GM12878 (cell line): Measurements from ENCODE around the gene GRAMD1A. TPM values are rescaled to one million over a fixed set of nuclear protein-coding genes. Genes with fewer than 3 reads are reported as not detected.

Source experiments
- ATAC-seq: fragments of 200-7000 bp; cut with Tn5 transposase; 3 replicates; pipeline ENCODE4 v1.9.1; 2020; ENCODE audit warnings: mild to moderate bottlenecking, moderate library complexity
- BruUV-seq: library from RNA; stranded (reverse); fragments of 400-500 nt; replicated peaks from 2 replicates; lab custom pipeline; 2021; lab: Mats Ljungman, UMichigan
- CTCF ChIA-PET: fragments of 300-600 bp; sonication (Branson Sonifier 250); formaldehyde crosslinking; extraction: SDS; loops from one replicate; lab custom pipeline; 2021; ENCODE audit warnings: inconsistent platforms; lab: Yijun Ruan, JAX
- POLR2A ChIA-PET: fragments of 350-600 bp; formaldehyde crosslinking; extraction: SDS; loops from one replicate; lab custom pipeline; 2021; ENCODE audit warnings: inconsistent platforms; lab: Charles Lee
- RAD21 ChIA-PET: fragments of 300-600 bp; sonication (Branson Sonifier 250); formaldehyde crosslinking; loops from one replicate; lab custom pipeline; 2023; ENCODE audit warnings: antibody characterized with exemption; ENCODE audit not compliant: unreplicated experiment; lab: Charles Lee
- SMC1A ChIA-PET: fragments of 300-600 bp; sonication (Branson Sonifier 250); formaldehyde crosslinking; loops from one replicate; lab custom pipeline; 2023; ENCODE audit not compliant: unreplicated experiment, uncharacterized antibody; lab: Charles Lee
- DNase-seq: peaks from one replicate; pipeline ENCODE4 v3.0.0-alpha.2; 2011; ENCODE audit warnings: low read depth, low spot score
- FAIRE-seq: peaks from 3 replicates; lab custom pipeline; 2011; peaks lifted over from hg19 to GRCh38; lab: Jason Lieb, UNC
- H2AFZ ChIP-seq: 2 replicates; pipeline ENCODE4 v1.6.0; 2011; ENCODE audit warnings: low read depth, low read length, control low read depth; ENCODE audit not compliant: control insufficient read depth
- H3K27ac ChIP-seq: 2 replicates; pipeline ENCODE4 v1.5.1; 2011; ENCODE audit warnings: control low read depth; ENCODE audit not compliant: control insufficient read depth, insufficient read depth
- H3K27me3 ChIP-seq, 2 experiments: replicated peaks in 1 of 2; 2 replicates each; pipeline versions ENCODE4 v1.6.0 to v1.6.1; 2011; ENCODE audit warnings: low read length in 1 of 2; ENCODE audit not compliant: control insufficient read depth in 2 of 2, insufficient read depth in 2 of 2
- H3K36me3 ChIP-seq, 2 experiments: 2 replicates each; pipeline ENCODE4 v1.5.1; 2011; ENCODE audit warnings: low read length in 1 of 2; ENCODE audit not compliant: control insufficient read depth in 2 of 2, insufficient read depth in 2 of 2
- H3K4me1 ChIP-seq: 2 replicates; pipeline ENCODE4 v1.6.1; 2011; ENCODE audit warnings: mild to moderate bottlenecking, low read length, moderate library complexity, mixed read lengths; ENCODE audit not compliant: control insufficient read depth, insufficient read depth
- H3K4me2 ChIP-seq: 2 replicates; pipeline ENCODE4 v1.6.0; 2011; ENCODE audit warnings: control low read depth; ENCODE audit not compliant: control insufficient read depth, insufficient read depth
- H3K4me3 ChIP-seq: fragments of 200-600 bp; sonication (generic); 2 replicates; pipeline ENCODE4 v1.5.1; 2016
- H3K79me2 ChIP-seq: 2 replicates; pipeline ENCODE4 v1.6.0; 2011; ENCODE audit warnings: low read length; ENCODE audit not compliant: control insufficient read depth, insufficient read depth
- H3K9ac ChIP-seq: 2 replicates; pipeline ENCODE4 v1.8.0; 2011; ENCODE audit warnings: low read length, control low read depth, mixed read lengths; ENCODE audit not compliant: control insufficient read depth, insufficient read depth
- H3K9me3 ChIP-seq: replicated peaks from 3 replicates; pipeline ENCODE4 v1.5.1; 2011; ENCODE audit warnings: mild to moderate bottlenecking, low read length; ENCODE audit not compliant: control insufficient read depth, insufficient read depth
- H4K20me1 ChIP-seq: 2 replicates; pipeline ENCODE4 v1.6.0; 2011; ENCODE audit not compliant: control insufficient read depth, insufficient read depth
- GABPA ChIP-seq: IDR thresholded peaks from 2 replicates; pipeline ENCODE4 v1.6.1; 2014; ENCODE audit warnings: antibody characterized with exemption, low read depth, mild to moderate bottlenecking, inconsistent platforms
- PML ChIP-seq: IDR thresholded peaks from 2 replicates; pipeline ENCODE4 v1.6.1; 2012; ENCODE audit warnings: low read length, inconsistent platforms
- POLR2AphosphoS5 ChIP-seq: IDR thresholded peaks from 2 replicates; pipeline ENCODE4 v1.6.1; 2011; ENCODE audit warnings: mild to moderate bottlenecking, low read length, inconsistent platforms
- ZNF384 ChIP-seq: IDR thresholded peaks from 2 replicates; pipeline ENCODE4 v1.6.1; 2012; ENCODE audit warnings: low read depth, mild to moderate bottlenecking, low read length, improper control_type of control experiment, borderline replicate concordance
- ZZZ3 ChIP-seq: IDR thresholded peaks from 2 replicates; pipeline ENCODE4 v1.6.1; 2011; ENCODE audit warnings: low read depth; ENCODE audit not compliant: control insufficient read depth, insufficient read length
- WGBS: methylation state at CpG from one replicate; pipeline ENCODE4 v1.1.6; 2016; ENCODE audit warnings: low lambda C conversion rate; ENCODE audit not compliant: insufficient replicate concordance, insufficient coverage; ENCODE audit errors: missing lambda C conversion rate; 5-methylcytosine and 5-hydroxymethylcytosine counted together
- in situ Hi-C: fragments of 300-500 bp; cut with MboI; formaldehyde crosslinking; loops from 9 replicates; pipeline ENCODE4 v1.14.3; 2018; ENCODE audit warnings: mixed read lengths
- intact Hi-C: fragments of 100-400 bp; cut with micrococcal nuclease; formaldehyde crosslinking; loops from one replicate; pipeline ENCODE4 v1.14.2; 2022; ENCODE audit not compliant: unreplicated experiment
- polyA plus RNA-seq, 11 experiments: library from polyadenylated mRNA; depleted of rRNA in 4 of 11; unstranded in 6 of 11; stranded (reverse) in 5 of 11; fragments of >200 nt; fragmentation: Nextera tagmentation in 4 of 11; fragmentation: Illumina TruSeq in 1 of 11; extraction: Ambion mirVana in 4 of 11; extraction: Trizol in 1 of 11; gene quantifications; 1 replicate in 1 of 11; 2 replicates in 10 of 11; pipeline versions ENCODE4 v1.2.1 to v1.2.3, GENCODE V29; 2011 to 2016; ENCODE audit warnings: inconsistent platforms in 2 of 11, missing spikeins in 2 of 11, low read depth in 1 of 11
- total RNA-seq, 4 experiments: library from RNA; depleted of rRNA in 3 of 4; stranded (reverse); fragments of >200 nt in 3 of 4; fragmentation: Illumina TruSeq in 1 of 4; extraction: Trizol in 1 of 4; gene quantifications; 2 replicates each; pipeline versions ENCODE4 v1.2.1 to v1.2.3, GENCODE V29; 2013 to 2021
- TF ChIP-seq, protein P1 (sequence below): fragments of 150-350 bp; IDR thresholded peaks from 2 replicates; pipeline ENCODE4 v1.6.1; 2014; ENCODE audit warnings: mild to moderate bottlenecking, low read depth, low read length

Gene GRAMD1A
- total and polyA plus RNA-seq, 10 of the 15 experiments (the other 5 are each of a cell fraction or from before 2014, with no cell fraction given): 0.79 to 73.6 (median 35.3) TPM

DNA sequence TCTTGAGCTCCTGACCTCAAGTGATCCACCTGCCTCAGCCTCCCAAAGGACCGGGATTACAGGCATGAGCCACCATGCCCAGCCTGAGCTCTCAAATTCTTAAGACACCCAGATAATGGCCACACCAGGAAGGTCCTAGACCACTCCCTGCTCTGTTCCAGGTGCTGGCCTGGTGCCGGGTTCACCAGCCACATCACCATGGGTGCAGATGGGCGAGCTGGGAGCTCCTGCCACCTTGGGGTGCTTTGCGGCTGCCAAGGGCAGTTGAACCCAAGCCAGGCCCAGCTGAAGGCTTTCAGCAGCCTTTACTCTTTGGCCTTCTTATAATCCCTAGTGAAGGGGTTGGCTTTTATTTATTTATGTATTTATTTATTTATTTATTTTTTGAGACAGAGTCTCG lies 46.3 kb downstream of the GRAMD1A start:
- no peaks in the 10 kb centered on the region for H3K9me3 ChIP-seq
- WGBS: 55% methylated on average over 5 of the region's 5 CpGs
- intact Hi-C loops (no loop called here), in situ Hi-C loops (no loop called here)
- no peaks in the 10 kb centered on the region for H3K4me1 ChIP-seq
- ChIA-PET SMC1A (interaction anchor here (1.8 kb wide), 1 partner anchor 12 kb away, joined by 3 read pairs; no protein-coding TSS in a partner anchor), POLR2A (no interaction called here), CTCF (interaction anchor here (0.6 to 5.4 kb wide), 6 partner anchors 8 to 1461 kb away, joined by 3 to 56 read pairs (median 12); partner anchors contain the start of gene LGI4), RAD21 (interaction anchor here (0.7 kb wide), 1 partner anchor 20 kb away, joined by 3 read pairs; no protein-coding TSS in a partner anchor)
- no peaks in the 10 kb centered on the region for H3K79me2 ChIP-seq
- no peak overlapping the region for H3K27ac ChIP-seq
- H4K20me1 ChIP-seq: no peaks in the 10 kb centered on the region
- H3K9ac ChIP-seq: no peak overlapping the region
- TF ChIP-seq, protein P1, sequence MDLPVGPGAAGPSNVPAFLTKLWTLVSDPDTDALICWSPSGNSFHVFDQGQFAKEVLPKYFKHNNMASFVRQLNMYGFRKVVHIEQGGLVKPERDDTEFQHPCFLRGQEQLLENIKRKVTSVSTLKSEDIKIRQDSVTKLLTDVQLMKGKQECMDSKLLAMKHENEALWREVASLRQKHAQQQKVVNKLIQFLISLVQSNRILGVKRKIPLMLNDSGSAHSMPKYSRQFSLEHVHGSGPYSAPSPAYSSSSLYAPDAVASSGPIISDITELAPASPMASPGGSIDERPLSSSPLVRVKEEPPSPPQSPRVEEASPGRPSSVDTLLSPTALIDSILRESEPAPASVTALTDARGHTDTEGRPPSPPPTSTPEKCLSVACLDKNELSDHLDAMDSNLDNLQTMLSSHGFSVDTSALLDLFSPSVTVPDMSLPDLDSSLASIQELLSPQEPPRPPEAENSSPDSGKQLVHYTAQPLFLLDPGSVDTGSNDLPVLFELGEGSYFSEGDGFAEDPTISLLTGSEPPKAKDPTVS: no peak
- TF ChIP-seq ZZZ3 (no peak), GABPA (no peak), POLR2AphosphoS5 (no peak), PML (no peak), ZNF384 (no peak)
- no peak for ATAC-seq
- no peak overlapping the region for H3K4me2 ChIP-seq
- FAIRE-seq: no peak
- BruUV-seq: no TSS peak
- H3K4me3 ChIP-seq: no peak overlapping the region
- DNase-seq: no peak
- peaks cover 0 to 2% of the 10 kb centered on the region in 2 experiments; a peak in 3 of 4 replicates for H3K27me3 ChIP-seq
- H2AFZ ChIP-seq: no peak overlapping the region
- no peaks in the 10 kb centered on the region for H3K36me3 ChIP-seq
